ENCODE measurements around the gene PLPP6.

PLPP6 gene

DNA sequence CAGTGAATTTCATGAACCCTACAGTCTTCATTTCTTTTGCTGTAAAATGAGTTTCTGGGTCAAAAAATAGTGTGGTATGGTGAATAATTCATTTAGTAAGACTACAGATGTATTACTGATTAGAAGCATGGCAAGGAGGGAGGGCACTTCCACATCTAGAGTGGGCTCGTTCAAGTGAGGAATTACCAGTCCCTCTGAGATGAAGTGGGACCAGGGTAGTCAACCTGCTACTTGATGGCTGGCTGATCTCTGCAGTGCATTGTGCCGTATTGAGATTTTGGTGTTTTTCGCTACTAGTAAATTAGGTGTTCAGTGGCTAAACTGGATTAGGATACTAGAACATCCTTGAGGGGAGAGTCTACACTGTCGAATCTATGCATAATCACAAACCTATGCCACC is 28.1 kb downstream of the PLPP6 start:
- DNase-seq (ENCODE audit: low read depth in 2 of 3, low spot score in 1 of 3), result no peak

DNA sequence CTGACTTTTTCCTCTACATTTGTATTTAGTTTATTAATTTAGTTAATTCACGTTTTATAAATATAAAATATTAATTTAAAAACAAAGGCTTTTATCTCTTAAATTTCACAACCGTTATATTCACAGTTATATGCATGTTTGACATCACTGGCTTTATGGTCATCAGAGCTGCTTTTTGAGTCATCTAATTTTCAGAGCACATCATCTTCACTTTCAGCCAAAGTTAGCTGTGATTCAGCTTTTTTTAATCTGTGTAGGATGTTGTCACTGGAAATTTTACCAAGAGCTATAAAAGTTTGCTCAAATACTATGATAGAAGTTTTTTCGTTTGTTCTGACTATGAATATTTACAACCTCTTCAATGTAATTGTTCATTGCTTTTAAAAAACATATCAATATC is 29.7 kb downstream of the PLPP6 start:
- DNase-seq (ENCODE audit: low read depth in 2 of 3, low spot score in 1 of 3), result no peak

DNA sequence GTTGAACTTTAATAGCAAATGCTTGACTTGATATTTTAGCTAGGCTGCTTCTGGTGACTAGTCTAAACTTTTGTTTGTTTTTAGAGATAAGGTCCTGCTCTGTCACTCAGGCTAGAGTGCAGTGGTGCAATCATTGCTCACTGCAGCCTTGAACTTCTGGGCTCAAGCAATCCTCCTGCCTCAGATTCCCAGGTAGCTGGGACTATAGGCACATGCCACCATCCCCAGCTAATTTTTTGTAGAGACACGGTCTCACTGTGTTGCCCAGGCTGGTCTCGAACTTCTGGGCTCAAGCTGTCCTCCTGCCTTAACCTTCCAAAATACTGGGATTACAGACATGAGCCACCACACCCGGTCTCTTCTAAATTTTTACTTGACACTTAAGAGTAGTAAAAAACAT is 38.0 kb downstream of the PLPP6 start:
- no peak for DNase-seq (ENCODE audit: low read depth in 2 of 3, low spot score in 1 of 3)

DNA sequence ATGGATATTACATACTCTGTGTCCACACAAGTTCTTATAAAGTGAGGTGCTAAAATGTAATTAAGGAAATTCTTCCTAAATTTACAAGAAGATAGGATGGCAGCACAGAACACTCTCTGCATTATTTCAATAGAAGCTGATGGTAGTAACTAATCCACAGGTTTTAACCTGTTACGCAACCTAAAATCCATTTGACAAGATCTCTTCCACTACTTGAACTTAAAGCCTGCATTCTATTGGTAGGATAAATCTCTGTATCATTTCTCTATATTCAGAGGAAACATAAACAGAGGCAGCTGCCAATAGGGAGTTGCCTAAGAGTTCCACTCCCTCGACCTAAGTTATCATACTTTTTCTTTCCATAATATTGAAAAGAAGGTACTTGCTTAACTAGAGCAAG is 38.8 kb downstream of the PLPP6 start:
- no peak for DNase-seq (ENCODE audit: low read depth in 2 of 3, low spot score in 1 of 3)

DNA sequence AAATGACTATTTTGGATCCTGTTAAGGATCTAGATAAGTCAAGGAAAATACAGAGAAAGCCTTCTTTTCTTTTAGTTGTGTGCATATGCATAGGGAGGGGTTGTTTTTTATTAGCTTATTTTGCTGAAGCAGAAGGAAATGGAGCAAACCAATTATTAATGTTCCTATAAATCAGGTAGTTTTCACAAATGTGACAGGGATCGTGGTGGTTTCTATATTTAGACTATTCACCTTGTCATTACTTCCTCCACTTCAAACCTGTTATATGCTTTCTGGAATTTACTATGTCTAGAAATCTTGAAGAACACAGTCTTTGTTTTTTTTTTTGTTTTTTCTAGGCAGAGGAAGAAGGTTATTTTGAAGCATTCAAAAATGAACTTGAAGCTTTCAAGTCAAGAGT is 39.4 kb downstream of the PLPP6 start:
- DNase-seq (ENCODE audit: low read depth in 2 of 3, low spot score in 1 of 3), result no peak

DNA sequence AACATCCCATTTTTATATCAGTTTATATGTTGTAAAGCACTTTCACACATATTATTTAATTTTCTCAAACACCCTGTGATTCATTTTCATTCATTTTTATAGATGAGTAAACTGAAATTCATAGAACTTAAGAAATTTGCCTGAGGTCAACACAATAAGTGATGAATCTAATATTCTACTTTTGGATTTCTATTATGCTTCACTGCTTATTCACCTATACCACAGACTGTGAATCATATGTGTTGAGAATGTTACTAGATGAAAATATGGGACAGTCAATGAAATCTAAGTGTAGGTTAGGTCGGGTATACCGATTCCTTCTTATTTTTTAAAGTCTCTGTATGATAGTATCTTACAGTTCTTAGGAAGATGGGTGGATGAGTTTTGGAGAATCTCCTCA is 42.0 kb downstream of the PLPP6 start:
- DNase-seq (ENCODE audit: low read depth in 2 of 3, low spot score in 1 of 3), result no peak

DNA sequence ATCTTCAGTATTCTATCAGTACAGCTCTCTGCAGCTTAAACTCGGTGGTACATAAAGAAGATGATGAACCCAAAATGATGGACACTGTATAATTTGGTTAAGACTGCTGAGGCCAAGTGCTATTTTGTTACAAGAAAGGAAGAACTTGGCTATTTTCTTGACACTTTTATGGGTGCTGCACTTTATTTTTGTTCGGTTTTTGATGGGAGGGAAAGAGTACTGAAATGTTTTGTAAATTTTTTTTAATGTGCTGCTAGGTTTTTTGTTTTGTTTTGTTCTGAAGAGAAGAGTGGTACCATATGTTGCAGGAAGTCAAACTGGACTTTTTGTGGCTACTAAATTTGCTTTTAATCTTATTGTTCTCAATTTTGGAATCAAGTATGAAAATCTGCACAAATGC is 43.9 kb downstream of the PLPP6 start:
- DNase-seq (ENCODE audit: low read depth in 2 of 3, low spot score in 1 of 3), result no peak

DNA sequence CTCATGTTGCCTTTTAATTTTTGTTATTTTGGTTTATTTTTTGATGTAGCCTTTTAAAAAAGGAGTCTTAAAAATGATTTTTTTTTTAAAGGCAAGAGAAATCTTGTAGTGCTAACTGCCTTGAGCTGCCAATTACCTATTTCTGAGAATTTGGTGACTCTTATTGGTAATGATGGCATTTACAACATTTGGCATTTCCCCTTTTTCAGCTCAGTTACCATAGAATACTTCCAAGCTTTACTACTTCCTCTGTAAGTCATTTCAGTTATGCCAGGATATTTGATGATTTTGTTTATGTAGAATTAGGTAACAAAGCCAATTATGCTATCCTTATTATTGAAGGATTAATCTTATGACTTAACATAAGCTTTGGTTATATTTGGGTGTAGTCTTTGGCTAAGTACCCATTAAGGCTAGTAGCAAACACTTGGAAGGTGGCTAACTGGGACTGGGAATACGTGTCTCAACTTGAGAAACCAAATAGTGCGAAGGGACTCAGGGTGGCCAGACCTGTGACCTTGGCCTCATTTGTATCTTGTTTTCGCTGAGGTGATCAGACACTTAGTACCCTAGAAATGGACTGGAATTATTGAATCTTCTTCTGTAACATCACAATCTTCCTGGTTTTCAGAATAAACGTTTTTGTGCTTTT is 45.0 kb downstream of the PLPP6 start:
- DNase-seq (ENCODE audit: low read depth in 2 of 3, low spot score in 1 of 3), result no peak

DNA sequence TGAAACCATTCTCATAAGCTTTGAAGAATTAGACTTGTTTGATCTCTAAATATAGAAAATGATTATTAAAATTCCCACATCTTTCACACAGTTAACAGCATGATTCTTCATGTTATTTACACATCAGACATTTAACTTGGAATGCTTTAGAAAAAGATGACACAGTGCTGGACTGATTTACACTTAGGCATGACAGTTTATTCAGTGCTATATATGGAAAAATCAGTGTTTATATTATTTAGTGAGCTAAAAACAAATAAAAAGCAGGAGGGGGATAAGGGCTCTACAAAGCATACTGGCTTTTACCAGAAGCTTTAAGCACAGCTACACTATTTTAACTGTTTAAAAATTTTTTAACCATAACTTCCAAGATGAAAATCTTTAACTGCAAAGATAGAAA is 47.3 kb downstream of the PLPP6 start:
- no peak for DNase-seq (ENCODE audit: low read depth in 2 of 3, low spot score in 1 of 3)

DNA sequence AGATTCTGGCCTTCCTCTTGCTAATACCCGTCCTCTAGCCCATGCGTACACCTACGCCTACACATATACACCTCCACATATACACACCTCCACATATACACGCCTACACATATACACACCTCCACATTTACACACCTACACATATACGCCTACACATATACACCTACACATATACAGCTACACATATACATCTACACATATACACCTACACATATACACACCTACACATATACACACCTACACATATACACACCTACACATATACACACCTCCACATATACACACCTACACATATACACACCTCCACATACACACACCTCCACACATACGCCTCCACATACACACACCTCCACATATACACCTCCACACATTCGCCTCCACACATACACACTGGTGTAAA is 51.8 kb downstream of the PLPP6 start:
- no peak for DNase-seq (ENCODE audit: low read depth in 2 of 3, low spot score in 1 of 3)

DNA sequence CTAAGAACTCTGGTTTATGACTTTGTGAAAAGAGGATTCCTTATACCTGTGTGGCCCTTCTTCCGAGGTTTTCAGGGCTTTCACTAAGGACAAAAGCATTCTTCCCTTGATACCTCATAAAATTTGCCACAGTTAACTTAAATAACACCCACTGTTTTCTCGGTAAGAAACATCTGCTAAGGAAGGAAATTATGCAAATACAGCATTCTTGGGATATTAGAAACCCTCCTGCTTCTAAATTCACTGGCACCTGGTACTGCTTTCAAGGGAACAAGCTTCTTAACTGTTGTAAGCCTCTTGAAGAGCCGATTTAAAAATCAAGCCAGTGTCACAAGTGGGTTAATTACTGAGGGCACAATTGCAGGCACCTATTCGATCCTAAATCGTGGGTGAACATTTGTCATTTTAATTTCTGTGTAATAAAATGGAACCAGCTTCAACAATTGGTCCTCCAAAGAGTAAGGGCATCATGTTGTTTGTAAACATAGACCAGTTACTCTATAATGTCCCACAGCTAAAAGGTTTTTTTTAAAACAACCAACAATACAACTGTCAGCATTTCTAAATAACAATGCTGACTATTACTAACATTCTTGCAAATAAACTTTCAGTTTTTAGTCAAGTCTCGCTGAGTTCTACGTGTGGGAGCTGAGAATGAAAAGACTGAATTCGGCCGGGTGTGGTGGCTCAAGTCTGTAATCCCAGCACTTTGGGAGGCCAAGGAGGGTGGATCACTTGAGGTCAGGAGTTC is 52.3 kb downstream of the PLPP6 start:
- no peak for DNase-seq (ENCODE audit: low read depth in 2 of 3, low spot score in 1 of 3)
